ENCODE data around the gene ZCCHC14.

- TF ChIP-seq JUND (CRISPR knock-in tag; IDR thresholded peaks at IDR 0.05) (0 out of 2 replicates have a peak, but pooled peaks have one; percentile 14), ZBTB20 (CRISPR knock-in tag; IDR thresholded peaks at IDR 0.05; ENCODE audit: borderline replicate concordance, low read depth) (peak; percentile 75; the same call in 1 of the 2 replicates), TCF7L2 (IDR thresholded peaks at IDR 0.05; ENCODE audit: low read depth, low read length) (no peak), JUNB (CRISPR knock-in tag; IDR thresholded peaks at IDR 0.05; ENCODE audit: borderline replicate concordance) (no peak), ZNF33B (CRISPR knock-in tag; IDR thresholded peaks at IDR 0.05) (0 out of 2 replicates have a peak, but pooled peaks have one; percentile 36), POLR2A (IDR thresholded peaks at IDR 0.05; ENCODE audit: insufficient read depth in 1 of 2, low read depth in 2 of 2, low read length in 2 of 2) (peak in 1 of 2 experiments; percentile 83; a peak in 2 of 4 replicates), SP2 (CRISPR knock-in tag; IDR thresholded peaks at IDR 0.05) (peak; percentile 98), UBTF (CRISPR knock-in tag; IDR thresholded peaks at IDR 0.05) (peak; percentile 38; the same call in 1 of the 2 replicates), ZNF451 (CRISPR knock-in tag; IDR thresholded peaks at IDR 0.05) (peak; percentile 20; the same call in 1 of the 2 replicates), ZZZ3 (CRISPR knock-in tag; IDR thresholded peaks at IDR 0.05; ENCODE audit: borderline replicate concordance) (no peak), YY1 (IDR thresholded peaks at IDR 0.05; ENCODE audit: insufficient read depth, insufficient replicate concordance, low read depth, low read length) (peak; percentile 100), ZIK1 (CRISPR knock-in tag; IDR thresholded peaks at IDR 0.05; ENCODE audit: borderline replicate concordance, low read depth) (no peak), ZNF740 (CRISPR knock-in tag; IDR thresholded peaks at IDR 0.05) (no peak), RBM39 (IDR thresholded peaks at IDR 0.05; ENCODE audit: low read depth, low read length, poor library complexity, severe bottlenecking) (no peak)
Measured at GRCh38 chr16:87387942-87388817, 104.6 kb downstream of the ZCCHC14 start.

All from HepG2 (cell line).